HG03135 (cell line): ENCODE data around the gene FAM24B.
"Not testable (repeated sequence)": the region's sequence is repeated elsewhere in the genome, so short reads cannot be mapped to it uniquely, and the experiment has no call there.

Experiments
- ATAC-seq: cut with Tn5 transposase; IDR thresholded peaks from one replicate; pipeline ENCODE4 v1.9.1; 2021; ENCODE audit warnings: mild to moderate bottlenecking, moderate library complexity; ENCODE audit not compliant: unreplicated experiment

FAM24B gene, protein sequence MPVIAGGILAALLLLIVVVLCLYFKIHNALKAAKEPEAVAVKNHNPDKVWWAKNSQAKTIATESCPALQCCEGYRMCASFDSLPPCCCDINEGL

DNA sequence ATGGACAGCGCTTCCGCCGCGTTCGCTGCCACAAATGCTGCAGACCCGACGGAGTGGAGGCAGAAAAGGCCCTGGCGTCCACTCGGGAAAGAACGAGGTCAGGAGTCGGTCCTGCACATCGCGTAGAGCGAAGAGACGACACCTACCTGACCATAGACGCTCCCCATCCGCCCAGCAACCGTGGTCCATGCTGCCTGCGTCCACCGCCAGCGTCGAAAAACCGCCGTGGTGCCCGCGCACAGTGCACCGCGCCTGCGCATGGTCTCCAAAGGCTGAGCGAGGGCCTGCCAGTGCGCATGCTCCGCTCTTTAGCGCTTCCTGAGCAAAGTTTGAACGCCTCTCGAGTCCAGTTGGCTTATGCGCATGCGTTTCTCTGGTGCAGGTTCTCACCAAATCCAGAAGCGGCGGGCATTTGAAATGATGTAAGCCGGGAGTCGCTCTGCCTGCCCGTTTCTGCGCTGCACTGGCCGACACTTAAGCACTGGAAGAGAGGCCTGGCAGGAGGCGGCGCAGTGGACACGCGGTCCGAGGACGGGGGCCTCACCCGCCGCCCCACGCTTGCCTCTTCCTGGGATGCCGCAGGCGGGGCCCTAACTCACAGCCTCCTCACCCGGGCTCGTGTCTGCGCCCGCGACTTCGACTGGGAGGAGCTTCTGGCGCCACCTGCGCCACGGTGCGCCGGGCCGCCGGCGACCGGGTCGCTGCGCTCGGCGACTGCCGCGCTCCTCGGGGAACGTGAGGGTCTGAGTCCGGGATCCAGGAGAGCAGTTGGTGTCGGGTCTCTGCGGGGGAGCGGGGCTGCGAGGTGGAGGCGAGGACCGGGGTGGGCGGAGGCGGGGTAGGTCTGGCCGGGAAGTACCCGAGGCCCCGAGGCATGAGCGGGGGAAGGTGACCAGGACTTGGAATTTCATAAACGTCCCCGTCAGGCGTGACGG lies at the start of gene FAM24B:
Gene FAM24B, minus strand, starts transcription at position 243 of the 935 bp plus-strand sequence. CDS start 29,066 bp downstream, outside the sequence.
- peak; percentile 85 for ATAC-seq

DNA sequence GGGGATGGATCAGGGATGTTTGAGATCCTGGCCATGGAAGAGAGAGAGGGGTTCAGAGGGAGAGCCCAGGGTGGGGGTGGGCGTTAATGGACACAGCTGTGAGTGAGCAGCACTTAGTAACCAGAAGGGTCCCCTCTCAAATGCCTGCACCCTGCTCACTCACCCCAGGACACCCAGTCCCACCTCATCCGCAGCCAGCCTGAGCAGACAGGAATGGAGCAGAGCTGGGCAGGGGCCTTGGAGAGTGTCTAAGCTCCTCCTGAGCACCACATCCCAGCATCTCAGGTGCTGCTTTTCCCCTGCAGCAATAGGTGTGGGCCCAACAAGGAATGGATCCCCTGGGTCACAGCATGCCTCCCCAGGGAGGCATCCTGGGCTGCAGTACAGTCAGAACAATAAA lies 36.3 kb upstream of the FAM24B start:
- no peak for ATAC-seq

DNA sequence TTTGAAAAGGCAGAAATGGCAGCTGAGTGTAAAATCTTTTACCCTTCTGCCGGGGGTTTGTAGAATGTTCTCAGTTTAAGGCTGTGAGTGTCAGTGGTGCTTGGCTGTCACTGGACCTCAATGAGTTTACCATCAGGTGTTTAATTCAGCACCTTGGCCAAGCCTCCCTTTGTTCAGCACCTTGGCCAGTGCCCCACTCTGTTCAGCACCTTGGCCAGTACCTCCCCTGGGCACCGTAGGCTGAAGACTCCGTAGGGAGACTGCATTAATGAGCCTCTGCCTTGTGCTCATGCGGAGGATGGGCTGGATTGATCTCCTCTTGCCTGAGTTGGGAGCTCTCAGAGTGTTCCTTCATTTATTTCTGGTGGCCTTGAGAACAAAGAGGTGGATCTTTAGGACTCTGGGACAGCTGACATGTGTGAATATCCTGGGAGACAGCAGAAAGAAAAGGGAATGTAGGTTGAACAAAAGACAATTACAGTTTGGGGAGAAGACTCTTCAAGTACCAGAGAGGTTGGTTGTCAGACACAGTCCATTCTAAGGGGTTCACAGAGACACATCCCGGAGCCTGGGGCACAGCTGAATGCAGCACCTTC lies 32.6 kb upstream of the FAM24B start:
- ATAC-seq: no peak

DNA sequence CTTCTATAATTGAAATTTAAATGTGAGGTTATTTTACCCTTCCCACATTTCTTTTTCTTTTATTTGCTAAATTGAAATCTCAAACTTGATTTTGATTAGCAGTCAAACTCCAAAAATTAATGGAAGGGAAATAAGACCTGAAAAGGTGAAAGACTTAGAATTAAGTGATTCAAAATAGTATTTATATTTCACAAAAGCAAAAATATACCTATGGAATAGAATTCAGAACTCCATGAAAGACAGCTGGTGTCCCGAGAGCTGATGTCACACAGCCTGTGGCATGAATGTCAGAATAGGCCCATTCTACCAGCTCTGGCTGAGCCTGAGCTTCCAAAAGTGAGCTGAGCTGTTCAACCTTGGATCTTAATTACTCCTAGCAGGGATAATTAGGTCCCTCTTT lies 30.9 kb upstream of the FAM24B start, which contains the start of gene FAM24A:
Gene FAM24A, plus strand, starts transcription at position 301 of the 400 bp plus-strand sequence. CDS start 1,025 bp downstream, outside the sequence.
- no peak for ATAC-seq

DNA sequence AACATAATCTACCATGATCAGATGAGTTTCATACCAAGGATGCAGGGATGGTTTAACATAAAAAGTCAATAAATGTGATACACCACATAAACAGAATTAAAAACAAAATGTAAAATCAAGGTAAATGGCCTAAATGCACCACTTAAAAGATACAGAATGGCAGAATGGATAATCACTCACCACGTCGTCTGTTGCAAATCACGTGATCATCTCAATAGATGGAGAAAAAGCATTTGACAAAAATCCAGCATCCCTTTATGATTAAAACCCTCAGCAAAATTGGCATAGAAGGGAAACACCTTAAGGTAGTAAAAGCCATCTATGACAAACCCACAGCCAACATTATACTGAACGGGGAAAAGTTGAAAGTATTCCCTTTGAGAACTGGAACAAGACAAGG lies 24.5 kb upstream of the FAM24B start:
- not testable (repeated sequence) for ATAC-seq

DNA sequence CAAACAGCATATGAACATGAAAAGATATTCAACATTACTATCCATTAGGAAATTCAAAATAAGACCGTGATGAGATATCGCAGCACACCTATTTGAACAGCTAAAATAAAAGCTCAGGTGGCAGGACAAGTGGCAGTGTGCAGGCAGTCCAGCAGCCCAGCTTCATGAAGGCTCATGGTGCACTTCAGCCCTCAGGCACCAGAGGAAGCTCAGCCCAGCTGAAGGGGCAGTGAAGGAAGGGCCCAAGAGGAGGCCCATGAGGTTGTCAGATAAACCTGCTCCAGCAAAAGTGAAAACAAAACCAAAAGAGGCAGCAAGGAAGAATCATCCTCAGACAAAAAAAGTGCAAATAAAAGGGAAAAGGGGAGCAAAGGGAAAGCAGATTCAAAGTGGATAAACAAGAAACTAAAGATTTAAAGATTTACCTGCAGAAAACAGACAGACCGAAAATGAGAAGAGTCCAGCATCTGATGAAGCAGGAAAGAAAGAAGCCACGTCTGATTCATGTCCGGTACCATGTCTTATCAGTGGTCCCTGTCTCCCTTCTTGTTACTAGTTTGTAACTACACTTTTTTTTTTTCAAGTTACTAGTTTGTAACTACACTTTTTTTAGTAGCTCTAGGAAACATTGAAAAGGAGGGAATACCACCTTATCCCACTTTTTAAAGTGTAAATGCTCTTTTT lies 15.0 kb upstream of the FAM24B start:
- no peak for ATAC-seq

DNA sequence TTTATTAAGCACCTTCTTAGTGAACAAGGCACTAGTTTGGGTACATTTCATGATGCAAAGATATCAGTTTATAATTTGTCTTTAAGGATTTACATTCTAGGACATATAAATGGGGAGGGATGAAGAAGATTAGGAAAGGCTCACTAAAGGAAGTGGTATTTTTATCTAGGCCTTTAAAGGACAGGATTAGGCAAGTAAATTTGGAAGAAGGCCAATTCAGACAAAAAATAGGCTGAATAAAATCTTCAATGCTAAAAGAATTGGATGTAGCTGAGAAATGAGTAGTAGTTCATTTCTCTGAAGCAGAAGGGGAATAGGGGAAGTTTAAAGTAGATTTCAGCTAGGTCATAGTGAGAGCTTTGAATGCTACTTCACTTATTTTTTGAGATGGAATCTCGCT lies 4.8 kb upstream of the FAM24B start:
- ATAC-seq: no peak

DNA sequence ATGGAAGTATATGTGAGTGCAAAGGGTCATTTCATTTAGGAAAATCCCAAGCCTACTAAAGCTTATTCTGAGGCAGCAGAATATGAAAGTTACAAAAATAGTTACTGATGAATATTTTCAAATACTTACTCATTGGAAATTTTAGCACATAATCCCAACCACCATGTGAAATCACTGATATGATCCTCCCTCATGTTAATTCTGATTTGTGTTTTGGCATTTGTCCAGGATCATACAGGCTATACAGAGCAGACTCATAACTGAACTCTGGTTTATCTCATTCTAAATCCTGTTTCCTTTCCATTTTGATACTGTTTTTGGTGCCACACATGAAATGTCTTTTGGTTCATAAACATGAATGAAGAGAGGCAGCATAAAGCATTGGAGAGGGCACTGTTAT lies 3.4 kb upstream of the FAM24B start:
- no peak for ATAC-seq

DNA sequence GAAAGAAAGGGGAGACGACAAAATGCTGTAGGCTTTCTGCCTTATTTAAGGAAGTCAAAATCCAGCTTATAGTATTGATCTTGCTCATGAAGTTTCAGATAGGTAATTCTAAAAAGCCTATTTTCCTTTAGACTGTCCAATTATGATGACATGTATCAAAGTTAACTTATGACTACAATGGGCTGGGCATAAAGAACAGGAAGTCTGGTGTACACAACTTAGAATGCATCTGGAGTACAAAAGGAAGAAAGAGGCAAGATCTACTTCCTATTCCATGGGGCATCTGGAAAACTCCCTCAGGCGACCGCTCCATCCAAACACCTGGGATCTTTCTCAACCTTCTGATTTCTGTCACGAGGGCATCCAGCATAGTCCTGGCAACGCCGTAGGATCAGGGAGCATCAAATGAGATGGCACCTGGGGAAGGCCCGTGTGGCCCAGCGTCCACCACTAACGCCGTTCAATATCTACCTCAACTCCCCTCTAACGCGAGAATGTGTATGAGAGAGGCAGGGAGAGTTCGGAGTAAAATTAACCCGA lies 512 bp downstream of the FAM24B start:
- ATAC-seq: peak; percentile 15

DNA sequence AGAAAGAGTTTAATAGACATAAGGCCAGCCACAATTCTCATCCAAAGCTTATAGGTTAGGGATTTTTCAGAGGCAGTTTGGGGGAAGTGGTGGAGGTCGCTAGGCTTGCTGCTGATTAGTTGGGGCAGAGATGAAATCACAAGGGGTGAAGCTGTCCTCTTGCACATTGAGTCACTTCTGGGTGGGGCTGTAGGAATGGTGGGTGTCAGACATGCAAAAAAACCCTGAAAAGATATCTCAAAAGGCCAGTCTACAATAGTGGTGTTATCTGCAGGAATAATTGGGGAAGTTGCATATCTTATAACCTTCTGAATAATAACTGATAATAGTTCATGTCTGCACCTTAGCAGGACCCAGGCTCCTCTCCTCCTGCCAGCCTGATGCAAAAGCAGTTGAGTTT lies 2.1 kb downstream of the FAM24B start:
- no peak for ATAC-seq

DNA sequence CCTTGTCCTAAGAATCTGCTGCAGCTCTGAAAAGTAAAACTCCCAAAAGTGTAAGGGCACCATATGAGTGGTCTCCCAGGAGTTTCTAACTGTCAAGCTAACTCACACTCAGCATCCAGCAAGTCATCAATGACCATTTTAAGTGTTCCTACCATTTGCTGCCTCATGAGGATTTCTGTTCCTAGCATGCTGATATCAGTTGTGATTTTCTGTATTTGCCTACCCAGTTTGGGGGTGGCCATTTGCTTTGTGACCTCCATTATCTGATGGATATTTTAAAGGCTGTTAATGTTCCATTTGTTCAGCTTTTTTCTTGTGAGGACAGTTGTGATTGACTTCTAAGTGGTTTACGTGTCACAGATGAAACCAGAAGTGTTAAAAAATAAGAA lies 2.9 kb downstream of the FAM24B start:
- no peak for ATAC-seq

DNA sequence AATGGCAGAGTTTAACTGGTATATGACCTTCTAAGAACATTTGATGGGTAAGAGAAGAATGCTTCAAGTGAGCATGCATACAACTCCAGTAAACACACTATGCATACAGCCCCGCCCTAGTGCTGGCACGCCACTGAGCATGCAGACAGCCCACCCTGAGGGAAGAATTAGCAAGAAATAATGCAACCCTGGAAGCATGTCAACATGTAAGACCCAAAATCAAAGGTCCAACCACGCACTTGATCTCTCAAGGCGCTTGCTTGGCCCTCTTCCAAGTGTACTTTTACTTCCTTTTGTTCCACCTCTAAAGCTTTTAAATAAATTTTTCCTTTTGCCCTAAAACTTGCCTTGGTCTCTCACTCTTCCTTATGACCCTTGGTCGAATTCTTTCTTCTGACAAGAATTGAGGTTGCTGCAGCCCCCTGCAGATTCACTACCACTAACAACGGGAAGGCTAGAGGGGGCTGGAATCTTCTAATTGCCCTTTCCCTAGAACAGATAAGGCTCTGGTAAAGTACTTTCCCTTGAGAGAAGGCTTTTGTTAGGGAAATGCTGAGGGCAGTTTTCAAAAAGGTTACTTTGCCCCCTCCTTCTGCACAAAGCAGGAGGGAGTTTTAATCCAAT lies 3.4 kb downstream of the FAM24B start:
- ATAC-seq: no peak

DNA sequence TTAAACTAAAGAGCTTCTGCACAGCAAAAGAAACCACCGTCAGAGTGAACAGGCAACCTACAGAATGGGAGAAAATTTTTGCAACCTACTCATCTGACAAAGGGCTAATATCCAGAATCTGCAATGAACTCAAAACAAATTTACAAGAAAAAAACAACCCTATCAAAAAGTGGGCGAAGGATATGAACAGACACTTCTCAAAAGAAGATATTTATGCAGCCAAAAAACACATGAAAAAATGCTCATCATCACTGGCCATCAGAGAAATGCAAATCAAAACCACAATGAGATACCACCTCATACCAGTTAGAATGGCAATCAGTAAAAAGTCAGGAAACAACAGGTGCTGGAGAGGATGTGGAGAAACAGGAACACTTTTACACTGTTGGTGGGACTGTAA lies 7.4 kb downstream of the FAM24B start:
- not testable (repeated sequence) for ATAC-seq

DNA sequence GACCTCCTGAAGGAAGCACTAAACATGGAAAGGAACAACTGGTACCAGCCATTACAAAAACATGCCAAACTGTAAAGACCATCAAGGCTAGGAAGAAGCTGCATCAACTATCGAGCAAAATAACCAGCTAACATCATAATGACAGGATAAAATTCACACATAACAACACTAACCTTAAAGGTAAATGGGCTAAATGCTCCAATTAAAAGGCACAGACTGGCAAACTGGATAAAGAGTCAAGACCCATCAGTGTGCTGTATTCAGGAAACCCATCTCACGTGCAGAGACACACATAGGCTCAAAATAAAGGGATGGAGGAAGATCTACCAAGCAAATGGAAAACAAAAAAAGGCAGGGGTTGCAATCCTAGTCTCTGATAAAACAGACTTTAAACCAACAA lies 10.6 kb downstream of the FAM24B start:
- ATAC-seq: not testable (repeated sequence)

DNA sequence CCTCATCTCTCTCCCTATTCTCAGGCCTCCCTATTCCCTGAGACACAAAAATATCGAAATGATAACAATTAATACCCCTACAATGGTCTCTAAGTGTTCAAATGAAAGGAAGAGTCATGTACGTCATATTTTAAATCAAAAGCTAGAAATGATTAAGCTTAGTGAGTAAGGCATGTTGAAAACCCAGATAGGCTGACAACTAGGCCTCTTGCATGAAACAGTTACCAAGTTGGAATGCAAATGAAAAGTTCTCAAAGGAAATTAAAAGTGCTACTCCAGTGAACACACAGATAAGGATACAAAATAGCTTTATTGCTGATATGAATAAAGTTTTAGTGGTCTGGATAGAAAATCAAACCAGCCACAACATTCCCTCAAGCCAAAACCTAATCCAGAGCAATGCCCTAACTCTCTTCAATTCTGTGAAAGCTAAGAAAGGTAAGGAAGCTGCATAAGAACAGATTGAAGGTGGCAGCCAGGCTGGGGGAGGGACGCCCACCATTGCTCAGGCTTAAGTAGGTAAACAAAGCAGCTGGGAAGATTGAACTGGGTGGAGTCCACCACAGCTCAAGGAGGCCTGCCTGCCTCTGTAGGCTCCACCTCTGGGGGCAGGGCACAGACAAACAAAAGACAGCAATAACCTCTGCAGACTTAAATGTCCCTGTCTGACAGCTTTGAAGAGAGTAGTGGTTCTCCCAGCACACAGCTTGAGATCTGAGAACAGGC lies 12.5 kb downstream of the FAM24B start:
- ATAC-seq: not testable (repeated sequence)

DNA sequence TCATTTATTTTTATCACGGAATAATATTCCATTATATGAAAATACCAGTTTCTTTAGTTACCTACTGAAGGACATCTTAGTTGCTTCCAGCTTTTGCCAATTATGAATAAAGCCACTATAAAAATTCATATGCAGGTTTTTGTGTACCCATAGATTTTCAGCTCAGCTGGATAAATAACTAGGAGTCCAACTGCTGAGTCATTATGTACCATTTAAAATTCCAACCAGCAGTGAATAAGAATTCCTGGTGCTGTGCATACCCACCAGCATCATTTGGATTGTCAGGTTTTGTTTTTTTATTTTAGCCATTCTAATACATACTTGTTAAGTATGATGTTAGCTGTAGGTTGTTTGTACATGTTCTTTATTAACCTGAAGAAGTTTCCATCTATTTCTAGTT lies 14.5 kb downstream of the FAM24B start:
- ATAC-seq: no peak

DNA sequence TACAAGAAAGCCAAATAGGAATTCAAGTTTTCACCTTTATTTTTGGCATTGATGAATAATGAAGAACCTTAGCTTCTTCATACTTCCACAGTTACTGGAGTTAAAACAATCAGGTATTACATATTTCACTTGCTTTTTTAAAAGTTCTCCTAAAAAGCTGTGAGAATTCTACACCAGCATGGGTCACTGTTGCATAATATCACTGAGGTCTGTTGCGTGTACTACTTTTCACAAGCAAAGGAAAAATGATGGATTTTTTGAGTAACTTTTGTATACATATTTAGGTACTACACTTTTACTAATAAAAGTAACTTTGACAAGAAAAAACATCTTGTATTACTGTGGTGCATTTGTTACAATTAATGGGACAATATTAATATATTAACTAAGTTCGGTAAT lies 15.2 kb downstream of the FAM24B start:
- no peak for ATAC-seq

DNA sequence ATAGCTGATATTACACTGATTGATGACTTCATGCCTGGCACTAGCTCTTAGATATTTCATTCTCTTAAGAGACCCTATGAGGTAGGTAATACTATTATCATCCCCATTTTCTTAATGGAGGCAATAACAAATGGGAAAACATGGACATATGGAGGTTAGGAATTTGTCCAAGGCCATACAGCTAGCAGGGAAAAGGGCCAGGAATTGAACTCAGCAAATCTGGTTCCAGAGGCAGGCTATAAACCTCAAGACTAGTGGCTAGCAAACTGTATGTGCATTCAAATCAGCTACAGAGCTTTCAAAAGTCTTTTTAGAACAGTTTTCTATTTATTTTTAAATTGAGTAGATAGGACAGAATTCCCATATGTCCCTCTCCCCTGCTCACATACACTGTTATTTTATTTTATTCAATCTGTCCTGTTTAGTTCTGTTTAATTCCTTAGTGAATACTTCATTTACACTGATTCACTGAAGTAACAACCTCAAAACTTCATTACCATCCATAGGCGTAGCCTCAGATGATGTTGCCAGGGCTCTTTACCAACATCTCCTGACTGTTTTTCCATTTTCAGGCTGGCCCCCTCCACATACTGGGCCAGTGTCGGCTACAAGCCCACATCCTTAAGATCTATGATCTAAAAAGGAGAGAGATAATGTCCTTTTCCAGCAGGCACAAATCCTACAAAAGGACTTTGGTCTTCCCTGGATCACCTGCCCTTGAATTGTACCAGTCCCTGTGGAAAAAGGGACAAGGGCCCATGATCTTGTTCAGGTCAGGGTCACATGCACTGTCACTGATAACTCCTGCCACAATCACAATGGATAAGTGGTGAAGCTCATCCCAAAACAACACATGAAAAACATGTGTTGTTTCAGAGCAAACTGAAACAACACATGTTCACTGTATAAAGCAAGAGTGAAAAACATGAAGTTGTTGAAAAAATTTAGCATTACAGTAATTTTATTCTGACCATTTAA lies 15.9 kb downstream of the FAM24B start:
- no peak for ATAC-seq

DNA sequence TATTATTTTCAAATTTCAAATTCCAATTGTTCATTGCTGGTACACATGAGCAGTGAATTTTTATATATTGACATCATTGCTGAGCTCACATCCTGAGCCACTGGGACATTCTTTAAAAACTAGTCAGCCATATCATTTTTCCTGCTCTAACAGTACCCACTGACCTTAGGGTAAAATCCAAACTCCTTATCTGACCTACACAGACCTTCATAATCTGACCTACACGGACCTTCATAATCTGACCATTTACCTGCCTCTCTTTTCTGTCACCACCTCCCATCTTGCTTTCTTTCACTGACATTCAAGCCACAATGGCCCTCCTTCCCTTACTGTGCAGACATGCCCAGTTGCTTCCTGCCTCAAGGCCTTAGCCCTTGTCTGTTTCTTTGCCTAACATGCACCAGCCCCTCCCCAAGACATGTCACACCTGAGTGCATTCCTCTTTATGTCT lies 17.6 kb downstream of the FAM24B start:
- ATAC-seq: no peak
